Measurements from ENCODE around the gene PCLO.

- TF ChIP-seq CTCF (IDR thresholded peaks at IDR 0.05) (no peak), POLR2AphosphoS5 (IDR thresholded peaks at IDR 0.05) (no peak), POLR2A (IDR thresholded peaks at IDR 0.05) (no peak), EP300 (IDR thresholded peaks at IDR 0.05) (no peak)
These were observed 182.4 kb downstream of the PCLO start for GRCh38 chr7:82980130-82980788.
